Measurements from ENCODE around the gene SLC4A1AP.
"Not testable (repeated sequence)": the region's sequence is repeated elsewhere in the genome, so short reads cannot be mapped to it uniquely, and the experiment has no call there.

The SLC4A1AP gene, protein sequence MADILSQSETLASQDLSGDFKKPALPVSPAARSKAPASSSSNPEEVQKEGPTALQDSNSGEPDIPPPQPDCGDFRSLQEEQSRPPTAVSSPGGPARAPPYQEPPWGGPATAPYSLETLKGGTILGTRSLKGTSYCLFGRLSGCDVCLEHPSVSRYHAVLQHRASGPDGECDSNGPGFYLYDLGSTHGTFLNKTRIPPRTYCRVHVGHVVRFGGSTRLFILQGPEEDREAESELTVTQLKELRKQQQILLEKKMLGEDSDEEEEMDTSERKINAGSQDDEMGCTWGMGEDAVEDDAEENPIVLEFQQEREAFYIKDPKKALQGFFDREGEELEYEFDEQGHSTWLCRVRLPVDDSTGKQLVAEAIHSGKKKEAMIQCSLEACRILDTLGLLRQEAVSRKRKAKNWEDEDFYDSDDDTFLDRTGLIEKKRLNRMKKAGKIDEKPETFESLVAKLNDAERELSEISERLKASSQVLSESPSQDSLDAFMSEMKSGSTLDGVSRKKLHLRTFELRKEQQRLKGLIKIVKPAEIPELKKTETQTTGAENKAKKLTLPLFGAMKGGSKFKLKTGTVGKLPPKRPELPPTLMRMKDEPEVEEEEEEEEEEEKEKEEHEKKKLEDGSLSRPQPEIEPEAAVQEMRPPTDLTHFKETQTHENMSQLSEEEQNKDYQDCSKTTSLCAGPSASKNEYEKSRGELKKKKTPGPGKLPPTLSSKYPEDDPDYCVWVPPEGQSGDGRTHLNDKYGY

DNA sequence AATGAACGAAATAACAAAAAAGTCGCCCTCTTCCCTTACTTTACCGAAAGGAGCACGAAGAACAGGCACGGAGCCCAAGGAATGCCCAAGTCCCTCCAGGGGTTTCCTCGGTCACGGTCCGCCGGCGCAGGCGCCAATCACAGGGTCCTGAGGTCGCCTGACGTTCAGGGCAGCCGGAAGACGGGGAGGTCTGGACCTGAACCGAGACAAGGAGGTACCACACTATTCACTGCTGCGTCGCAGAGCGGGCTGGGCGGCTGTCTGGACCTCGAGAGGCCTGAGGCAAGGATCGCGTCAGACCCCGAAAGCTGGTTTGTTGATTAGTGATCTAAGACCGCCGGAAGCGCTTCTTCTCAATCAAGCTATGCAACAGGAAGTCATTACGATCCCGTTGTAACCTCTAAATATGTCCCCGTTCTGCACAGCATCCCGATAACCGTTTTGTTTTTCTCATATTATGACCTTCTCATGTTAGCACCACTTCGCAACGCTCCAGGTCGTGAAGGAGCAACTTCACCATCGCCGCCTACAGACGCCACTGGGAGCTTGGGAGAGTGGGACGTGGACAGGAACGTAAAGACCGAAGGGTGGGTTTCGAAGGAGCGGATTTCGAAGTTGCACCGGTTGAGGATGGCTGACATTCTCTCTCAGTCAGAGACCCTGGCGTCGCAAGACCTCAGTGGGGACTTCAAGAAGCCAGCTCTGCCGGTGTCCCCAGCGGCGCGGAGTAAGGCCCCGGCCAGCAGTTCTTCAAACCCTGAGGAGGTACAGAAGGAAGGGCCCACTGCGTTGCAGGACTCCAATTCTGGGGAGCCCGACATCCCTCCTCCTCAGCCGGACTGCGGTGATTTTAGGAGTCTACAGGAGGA, at the start of gene SLC4A1AP, which contains the start of gene SUPT7L:
SLC4A1AP (plus strand) TSS at position 605 of the 869 bp plus-strand sequence; CDS start at position 631, 26 bp downstream.
SUPT7L (minus strand) TSS at position 330 of the 869 bp plus-strand sequence. CDS start 1,422 bp downstream, outside the sequence.
- TF ChIP-seq, protein P1, sequence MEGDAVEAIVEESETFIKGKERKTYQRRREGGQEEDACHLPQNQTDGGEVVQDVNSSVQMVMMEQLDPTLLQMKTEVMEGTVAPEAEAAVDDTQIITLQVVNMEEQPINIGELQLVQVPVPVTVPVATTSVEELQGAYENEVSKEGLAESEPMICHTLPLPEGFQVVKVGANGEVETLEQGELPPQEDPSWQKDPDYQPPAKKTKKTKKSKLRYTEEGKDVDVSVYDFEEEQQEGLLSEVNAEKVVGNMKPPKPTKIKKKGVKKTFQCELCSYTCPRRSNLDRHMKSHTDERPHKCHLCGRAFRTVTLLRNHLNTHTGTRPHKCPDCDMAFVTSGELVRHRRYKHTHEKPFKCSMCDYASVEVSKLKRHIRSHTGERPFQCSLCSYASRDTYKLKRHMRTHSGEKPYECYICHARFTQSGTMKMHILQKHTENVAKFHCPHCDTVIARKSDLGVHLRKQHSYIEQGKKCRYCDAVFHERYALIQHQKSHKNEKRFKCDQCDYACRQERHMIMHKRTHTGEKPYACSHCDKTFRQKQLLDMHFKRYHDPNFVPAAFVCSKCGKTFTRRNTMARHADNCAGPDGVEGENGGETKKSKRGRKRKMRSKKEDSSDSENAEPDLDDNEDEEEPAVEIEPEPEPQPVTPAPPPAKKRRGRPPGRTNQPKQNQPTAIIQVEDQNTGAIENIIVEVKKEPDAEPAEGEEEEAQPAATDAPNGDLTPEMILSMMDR (conservative IDR thresholded peaks at IDR 0.05; ENCODE audit: low read depth, low read length), result no peak
- DNase-seq (ENCODE audit: low read depth), result peak; percentile 60

DNA sequence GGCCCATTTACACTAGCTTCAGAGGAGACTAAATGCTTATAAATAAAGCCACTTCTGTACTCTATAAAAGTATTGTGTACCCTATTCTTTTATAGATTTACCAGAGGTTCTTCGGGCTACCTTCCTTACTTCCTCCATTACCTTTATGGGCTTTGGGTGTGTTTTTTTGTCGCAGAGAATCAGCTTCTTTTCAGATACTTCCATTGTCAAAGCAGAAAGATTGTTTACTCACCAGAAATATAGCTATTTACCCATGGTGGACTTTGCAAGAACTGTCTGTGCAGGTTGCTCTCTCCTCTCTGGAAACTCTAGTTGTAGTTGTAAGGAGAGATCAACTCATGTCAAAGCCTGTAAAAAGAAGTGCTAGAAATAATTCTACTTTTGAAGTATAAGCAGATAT, 49.7 kb upstream of the SLC4A1AP start:
- no peak overlapping the region for H3K4me3 ChIP-seq (ENCODE audit: low read length)
- TF ChIP-seq, protein P1 (conservative IDR thresholded peaks at IDR 0.05; ENCODE audit: low read depth, low read length), result no peak
- no peak for DNase-seq (ENCODE audit: low read depth)

More for the DNA sequence above, at the start of gene SLC4A1AP, which contains the start of gene SUPT7L:
- peak within 1 kb of the TSS; percentile 91 for H3K4me3 ChIP-seq (ENCODE audit: low read length)

DNA sequence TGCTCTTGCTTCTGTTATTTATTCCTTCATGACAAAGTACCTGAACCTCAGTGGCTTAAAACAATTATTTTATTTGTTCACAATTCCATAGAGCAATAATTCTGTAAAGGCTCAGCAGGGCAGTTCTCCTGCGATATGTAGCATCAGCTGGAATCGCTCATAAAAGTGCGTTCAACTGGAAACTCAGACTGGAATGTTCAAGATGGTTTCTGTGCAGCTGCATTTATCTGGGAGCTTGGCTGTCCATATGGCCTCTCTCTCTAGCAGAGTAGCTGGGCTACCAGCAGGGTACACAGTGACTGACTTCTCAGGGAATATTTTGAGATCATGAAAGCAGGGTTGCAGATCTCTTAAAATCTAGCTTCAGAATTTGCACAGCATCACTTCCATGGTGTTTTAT, 48.4 kb upstream of the SLC4A1AP start:
- no peak for DNase-seq (ENCODE audit: low read depth)
- TF ChIP-seq, protein P1 (conservative IDR thresholded peaks at IDR 0.05; ENCODE audit: low read depth, low read length), result no peak
- no peak overlapping the region for H3K4me3 ChIP-seq (ENCODE audit: low read length)

DNA sequence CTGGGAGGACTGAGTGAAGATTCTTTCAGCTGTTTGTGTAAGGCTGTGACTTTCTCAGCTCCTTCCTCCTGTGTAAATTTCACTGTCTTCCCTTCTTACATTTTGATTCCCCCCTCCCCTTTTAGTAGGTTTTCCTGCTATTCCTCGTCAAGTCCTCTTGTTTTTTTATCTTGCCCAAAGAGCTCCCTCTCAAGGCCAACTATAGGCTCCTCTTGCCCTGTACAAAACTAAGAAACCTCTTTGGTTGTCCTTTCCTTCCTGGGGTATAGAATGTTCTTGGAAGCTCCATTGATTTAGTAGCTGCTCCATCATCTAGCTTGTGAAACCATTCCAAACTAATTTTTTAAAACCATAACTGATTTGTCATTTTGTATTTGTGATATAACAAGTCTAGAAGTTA, 42.2 kb upstream of the SLC4A1AP start:
- DNase-seq (ENCODE audit: low read depth), result no peak
- H3K4me3 ChIP-seq (ENCODE audit: low read length), result no peak overlapping the region
- TF ChIP-seq, protein P1 (conservative IDR thresholded peaks at IDR 0.05; ENCODE audit: low read depth, low read length), result no peak

DNA sequence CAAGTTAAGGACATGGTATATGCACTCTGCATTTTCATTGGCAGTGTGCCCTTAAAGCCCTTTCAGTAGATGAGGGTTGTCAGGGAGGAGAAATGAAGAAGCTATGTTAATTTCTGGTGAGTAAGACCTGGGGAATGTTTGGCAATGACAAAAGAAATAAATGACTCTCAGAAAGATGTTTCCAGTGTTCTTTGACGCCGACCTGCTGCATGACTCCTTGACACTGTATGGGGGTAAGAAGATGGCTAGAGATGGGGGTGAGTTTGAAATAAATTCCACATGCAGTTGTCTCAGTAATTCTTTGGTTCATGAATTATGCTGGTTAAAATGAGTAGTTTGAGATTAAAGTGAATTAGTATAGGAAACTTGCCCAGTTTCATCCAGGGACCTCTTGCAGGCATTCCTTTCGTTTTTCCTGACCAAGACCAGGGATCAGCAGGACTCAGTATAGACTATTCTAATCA, 40.7 kb upstream of the SLC4A1AP start:
- H3K4me3 ChIP-seq (ENCODE audit: low read length), result no peak overlapping the region
- TF ChIP-seq, protein P1 (conservative IDR thresholded peaks at IDR 0.05; ENCODE audit: low read depth, low read length), result no peak
- no peak for DNase-seq (ENCODE audit: low read depth)

DNA sequence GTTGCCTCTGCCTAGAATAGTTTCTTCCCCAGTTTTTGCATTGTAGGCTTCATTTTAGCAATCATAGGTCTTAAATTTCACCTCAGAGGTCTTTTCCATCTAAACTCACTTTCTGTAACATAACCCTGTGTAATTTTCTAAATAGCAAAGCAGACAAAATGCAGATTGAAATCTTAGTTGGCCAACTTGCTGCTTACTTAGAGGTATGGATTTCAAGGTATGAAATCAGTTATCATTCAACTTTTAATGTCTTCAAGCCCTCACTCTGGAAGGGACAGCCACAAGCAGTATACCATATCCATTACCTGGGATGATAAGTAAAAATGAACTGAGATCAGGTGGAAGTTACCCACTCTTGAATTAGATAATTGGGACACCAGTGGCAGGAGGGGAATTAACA, 38.7 kb upstream of the SLC4A1AP start:
- no peak overlapping the region for H3K4me3 ChIP-seq (ENCODE audit: low read length)
- DNase-seq (ENCODE audit: low read depth), result no peak
- TF ChIP-seq, protein P1 (conservative IDR thresholded peaks at IDR 0.05; ENCODE audit: low read depth, low read length), result no peak

DNA sequence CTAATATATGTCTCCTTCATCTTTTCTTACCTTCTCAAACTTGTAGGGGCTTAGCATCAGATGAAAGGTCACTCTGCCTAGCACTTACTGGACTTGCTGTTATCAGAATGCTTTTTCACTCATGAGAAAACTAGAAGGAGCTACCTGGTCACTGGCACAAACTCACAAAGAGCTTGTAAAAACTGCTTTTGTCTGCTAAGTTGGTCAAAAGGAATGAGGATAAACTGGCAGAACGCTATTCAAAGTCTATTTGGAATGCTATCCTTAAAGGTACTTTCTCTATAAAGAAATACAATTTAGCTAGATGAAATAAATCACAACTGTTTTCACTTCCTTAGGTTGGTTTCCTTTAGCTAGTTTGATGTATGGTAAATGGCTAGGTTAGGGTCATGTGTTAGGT, 37.4 kb upstream of the SLC4A1AP start:
- DNase-seq (ENCODE audit: low read depth); H3K4me3 ChIP-seq (ENCODE audit: low read length): not testable (repeated sequence)

DNA sequence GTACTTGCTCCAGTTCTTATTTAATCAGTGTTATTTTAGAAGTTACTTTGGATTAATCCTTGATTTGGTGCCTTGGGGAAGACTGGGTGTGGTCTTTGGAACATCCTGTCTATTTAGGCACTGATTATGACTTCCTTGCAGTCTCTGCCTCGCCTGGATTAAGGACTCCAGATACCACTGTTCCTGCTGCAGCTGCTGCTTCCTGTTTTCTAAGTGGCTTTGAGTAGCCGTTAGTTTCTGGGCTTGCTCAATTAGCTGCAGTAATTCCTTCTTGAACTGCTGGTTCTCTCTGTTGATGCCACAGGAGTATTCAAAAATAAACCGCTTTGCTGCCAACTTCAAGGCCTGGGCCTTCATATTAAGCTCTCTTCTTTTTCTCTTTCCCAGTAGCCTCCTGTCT, 36.8 kb upstream of the SLC4A1AP start:
- DNase-seq (ENCODE audit: low read depth), result peak; percentile 35
- H3K4me3 ChIP-seq (ENCODE audit: low read length), result not testable (repeated sequence)

Measured in retinal pigment epithelial cell (primary cell).